SH-SY5Y (cell line): ENCODE results near the gene FMNL1.

ENCODE experiments used
- GATA2 ChIP-seq: IDR thresholded peaks from 2 replicates; pipeline ENCODE4 v1.6.1; 2011; ENCODE audit warnings: mild to moderate bottlenecking, low read depth, low read length
- GATA3 ChIP-seq: IDR thresholded peaks from 2 replicates; pipeline ENCODE4 v1.6.1; 2011; ENCODE audit warnings: low read depth, mild to moderate bottlenecking, low read length, moderate library complexity

Gene FMNL1

GRCh38 chr17:45256114-45256966 is 34.7 kb downstream of the FMNL1 start:
- TF ChIP-seq GATA3 (no peak), GATA2 (no peak)

GRCh38 chr17:45257115-45257514 is 35.4 kb downstream of the FMNL1 start:
- no peak for TF ChIP-seq GATA3
- no peak for TF ChIP-seq GATA2

GRCh38 chr17:45258981-45259380 is 37.3 kb downstream of the FMNL1 start:
- no peak for TF ChIP-seq GATA2
- no peak for TF ChIP-seq GATA3

GRCh38 chr17:45260204-45260783 is 38.6 kb downstream of the FMNL1 start:
- TF ChIP-seq GATA2 (no peak), GATA3 (no peak)

GRCh38 chr17:45261577-45262515 is 40.2 kb downstream of the FMNL1 start, which contains the start of gene SPATA32:
Gene SPATA32, minus strand, starts transcription at chr17:45262094. Its CDS starts 78 bp downstream, at chr17:45262016.
- no peak for TF ChIP-seq GATA3
- TF ChIP-seq GATA2: no peak

- TF ChIP-seq GATA3 (no peak), GATA2 (no peak)
These were observed 41.1 kb downstream of the FMNL1 start for GRCh38 chr17:45262516-45263476.

GRCh38 chr17:45263477-45263860 is 41.8 kb downstream of the FMNL1 start:
- no peak for TF ChIP-seq GATA2
- no peak for TF ChIP-seq GATA3

- TF ChIP-seq GATA2 (no peak), GATA3 (no peak)
These were observed 42.7 kb downstream of the FMNL1 start for GRCh38 chr17:45264430-45264829.

- TF ChIP-seq GATA3: no peak
These were observed 43.3 kb downstream of the FMNL1 start for GRCh38 chr17:45264988-45265387.

- TF ChIP-seq GATA3 (no peak), GATA2 (no peak)
These were observed 44.1 kb downstream of the FMNL1 start for GRCh38 chr17:45265821-45266220.

- TF ChIP-seq GATA3: no peak
- TF ChIP-seq GATA2: no peak
These were observed 44.8 kb downstream of the FMNL1 start for GRCh38 chr17:45266372-45266926.

- TF ChIP-seq GATA2: no peak
- no peak for TF ChIP-seq GATA3
These were observed 45.9 kb downstream of the FMNL1 start for GRCh38 chr17:45267436-45268055.
